NCI-H1436 treated with DMSO at 0.1 percent for 48 hours (cell line): ENCODE results near the gene PTS.

ENCODE experiments used
- DNase-seq: peaks from one replicate; lab custom pipeline; 2025; lab: John Stamatoyannopoulos, UW

Gene PTS

GRCh38 chr11:112222303-112222702 lies 3.9 kb upstream of the PTS start:
- no peak for DNase-seq

GRCh38 chr11:112223121-112223520 lies 3.1 kb upstream of the PTS start:
- no peak for DNase-seq

- DNase-seq = no peak
Observed at GRCh38 chr11:112223754-112224532, 2.3 kb upstream of the PTS start.

GRCh38 chr11:112225753-112226061 lies 521 bp upstream of the PTS start:
- no peak for DNase-seq

GRCh38 chr11:112226831-112227401 lies 688 bp downstream of the PTS start:
- DNase-seq = no peak

- DNase-seq = no peak
Observed at GRCh38 chr11:112227471-112227870, 1.2 kb downstream of the PTS start.

GRCh38 chr11:112228706-112229105 lies 2.5 kb downstream of the PTS start:
- no peak for DNase-seq

- DNase-seq = no peak
Observed at GRCh38 chr11:112229159-112229558, 2.9 kb downstream of the PTS start.

- no peak for DNase-seq
Observed at GRCh38 chr11:112229746-112230433, 3.7 kb downstream of the PTS start.

GRCh38 chr11:112231952-112232351 lies 5.7 kb downstream of the PTS start:
- DNase-seq = no peak

GRCh38 chr11:112235750-112236390 lies 9.6 kb downstream of the PTS start:
- no peak for DNase-seq

GRCh38 chr11:112237451-112237850 lies 11.2 kb downstream of the PTS start:
- no peak for DNase-seq

GRCh38 chr11:112238041-112238440 lies 11.8 kb downstream of the PTS start:
- DNase-seq = no peak

GRCh38 chr11:112241486-112241885 lies 15.3 kb downstream of the PTS start:
- DNase-seq = no peak

- no peak for DNase-seq
Observed at GRCh38 chr11:112247201-112247600, 21.0 kb downstream of the PTS start.

- no peak for DNase-seq
Observed at GRCh38 chr11:112248201-112248600, 22.0 kb downstream of the PTS start.

- no peak for DNase-seq
Observed at GRCh38 chr11:112249871-112250610, 23.8 kb downstream of the PTS start.

GRCh38 chr11:112253605-112254242 lies 27.5 kb downstream of the PTS start:
- no peak for DNase-seq

GRCh38 chr11:112255067-112255720 lies 29.0 kb downstream of the PTS start:
- DNase-seq = no peak

GRCh38 chr11:112260490-112260889 lies 34.3 kb downstream of the PTS start, which contains the start of gene PLET1:
Gene PLET1, minus strand, starts transcription at chr11:112260860. Its CDS starts 271 bp downstream, at chr11:112260589.
- DNase-seq = no peak
